Astrocyte of the cerebellum (primary cell): ENCODE data around the gene AMOTL1.

Source experiments
- DNase-seq: peaks from one replicate; pipeline ENCODE4 v3.0.0-alpha.2; 2011; ENCODE audit warnings: low read depth
- H3K4me3 ChIP-seq: 2 replicates; pipeline ENCODE4 v1.5.1; 2011; ENCODE audit warnings: mild to moderate bottlenecking, low read depth, low read length, moderate library complexity
- in situ Hi-C: cut with HindIII; loops from 2 replicates; pipeline ENCODE4 v1.10.0; 2017; ENCODE audit warnings: low sequenced_read_pairs
- TF ChIP-seq, protein P1 (sequence below): IDR thresholded peaks from 2 replicates; pipeline ENCODE4 v1.5.1; 2012; ENCODE audit warnings: low read length, low read depth, moderate library complexity, mild to moderate bottlenecking; ENCODE audit errors: missing control alignments

Gene AMOTL1

GRCh38 chr11:94735907-94736306 is 32.2 kb upstream of the AMOTL1 start:
- TF ChIP-seq, protein P1, sequence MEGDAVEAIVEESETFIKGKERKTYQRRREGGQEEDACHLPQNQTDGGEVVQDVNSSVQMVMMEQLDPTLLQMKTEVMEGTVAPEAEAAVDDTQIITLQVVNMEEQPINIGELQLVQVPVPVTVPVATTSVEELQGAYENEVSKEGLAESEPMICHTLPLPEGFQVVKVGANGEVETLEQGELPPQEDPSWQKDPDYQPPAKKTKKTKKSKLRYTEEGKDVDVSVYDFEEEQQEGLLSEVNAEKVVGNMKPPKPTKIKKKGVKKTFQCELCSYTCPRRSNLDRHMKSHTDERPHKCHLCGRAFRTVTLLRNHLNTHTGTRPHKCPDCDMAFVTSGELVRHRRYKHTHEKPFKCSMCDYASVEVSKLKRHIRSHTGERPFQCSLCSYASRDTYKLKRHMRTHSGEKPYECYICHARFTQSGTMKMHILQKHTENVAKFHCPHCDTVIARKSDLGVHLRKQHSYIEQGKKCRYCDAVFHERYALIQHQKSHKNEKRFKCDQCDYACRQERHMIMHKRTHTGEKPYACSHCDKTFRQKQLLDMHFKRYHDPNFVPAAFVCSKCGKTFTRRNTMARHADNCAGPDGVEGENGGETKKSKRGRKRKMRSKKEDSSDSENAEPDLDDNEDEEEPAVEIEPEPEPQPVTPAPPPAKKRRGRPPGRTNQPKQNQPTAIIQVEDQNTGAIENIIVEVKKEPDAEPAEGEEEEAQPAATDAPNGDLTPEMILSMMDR, result no peak
- no peak for DNase-seq
- in situ Hi-C loops, result no loop called here
- no peak overlapping the region for H3K4me3 ChIP-seq

GRCh38 chr11:94737171-94737611 is 31.0 kb upstream of the AMOTL1 start:
- DNase-seq, result no peak
- TF ChIP-seq, protein P1, result no peak
- in situ Hi-C loops, result no loop called here
- H3K4me3 ChIP-seq, result no peak overlapping the region

DNA sequence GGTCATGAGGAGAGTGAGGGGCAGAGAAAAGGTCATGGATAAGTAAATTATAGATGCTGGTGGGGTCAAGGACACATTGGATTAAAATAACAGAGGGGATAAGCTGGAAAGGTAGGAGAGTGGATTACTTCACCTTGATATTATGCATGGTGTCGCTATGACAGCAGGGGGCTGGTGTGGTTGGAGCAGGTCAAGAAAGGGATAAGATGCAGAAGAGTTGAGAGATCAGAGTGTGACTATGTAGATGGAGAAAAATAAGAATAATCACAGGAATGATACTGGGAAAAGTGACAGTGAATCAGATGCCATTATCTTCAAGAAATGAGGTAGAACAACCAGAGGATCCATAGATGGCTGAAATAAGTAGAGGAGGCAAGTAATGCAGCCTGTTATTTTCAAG is 29.4 kb upstream of the AMOTL1 start:
- in situ Hi-C loops, result no loop called here
- no peak overlapping the region for H3K4me3 ChIP-seq
- DNase-seq, result no peak
- TF ChIP-seq, protein P1, result no peak

DNA sequence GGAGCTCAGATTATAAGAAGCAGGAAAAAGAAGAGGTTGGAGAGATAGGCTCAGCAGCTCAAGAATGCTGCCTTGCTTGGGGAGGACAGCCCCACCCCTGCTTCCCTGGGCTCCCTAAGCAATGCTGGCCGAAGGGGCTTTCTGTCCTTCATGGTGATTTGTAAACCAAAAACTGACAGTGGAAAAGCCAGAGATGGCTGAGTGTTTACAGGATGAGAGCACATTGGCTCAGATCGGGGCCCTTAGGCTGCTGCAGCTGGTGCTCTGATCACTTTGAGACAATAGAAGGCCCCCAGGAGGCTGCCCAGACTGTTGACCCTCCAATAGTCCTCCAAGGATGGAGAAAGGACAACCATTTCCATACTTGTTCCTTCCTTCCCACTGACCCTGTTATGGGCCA is 28.8 kb upstream of the AMOTL1 start:
- no peak for DNase-seq
- in situ Hi-C loops, result no loop called here
- TF ChIP-seq, protein P1, result no peak
- H3K4me3 ChIP-seq, result no peak overlapping the region

- H3K4me3 ChIP-seq, result peak overlapping the region; percentile 47
- TF ChIP-seq, protein P1, result no peak
- in situ Hi-C loops, result no loop called here
- no peak for DNase-seq
These were observed 27.8 kb upstream of the AMOTL1 start for GRCh38 chr11:94740083-94741021.

GRCh38 chr11:94741022-94741679 is 27.0 kb upstream of the AMOTL1 start:
- in situ Hi-C loops, result no loop called here
- peak overlapping the region; percentile 47 for H3K4me3 ChIP-seq
- DNase-seq, result no peak

More at GRCh38 chr11:94741022-94741679, 27.0 kb upstream of the AMOTL1 start:
- TF ChIP-seq, protein P1, result peak; percentile 72
